Esophagus squamous epithelium (tissue), 4 donors: Measurements from ENCODE around the gene LGR6.

Experiments
- CTCF ChIP-seq, 6 experiments: fragments of 450-650 bp in 4 of 6; fragments of 200-600 bp in 2 of 6; sonication (generic) in 2 of 6; IDR thresholded peaks; one replicate each; pipeline ENCODE4 v1.5.1; 2016 to 2019; ENCODE audit warnings: antibody characterized with exemption in 6 of 6, mild to moderate bottlenecking in 4 of 6, moderate library complexity in 4 of 6
- POLR2A ChIP-seq, 4 donors: fragments of 450-650 bp; IDR thresholded peaks; one replicate each; pipeline ENCODE4 v1.6.1; 2017; ENCODE audit warnings: antibody characterized with exemption in 4 of 4, mild to moderate bottlenecking in 4 of 4, moderate library complexity in 3 of 4

GRCh38 chr1:202279806-202280205, 86.2 kb downstream of the LGR6 start:
- TF ChIP-seq POLR2A (IDR thresholded peaks at IDR 0.05): no peak
- no peak for TF ChIP-seq CTCF (IDR thresholded peaks at IDR 0.05)
